Uterus (tissue), 2 donors: ENCODE results near the gene EFHD1.

Experiments
- POLR2A ChIP-seq, 2 donors: fragments of 450-650 bp; IDR thresholded peaks; one replicate each; pipeline ENCODE4 v1.6.1; 2016; ENCODE audit warnings: antibody characterized with exemption in 2 of 2, mild to moderate bottlenecking in 1 of 2, moderate library complexity in 1 of 2
- TF ChIP-seq, protein P1 (sequence below), 4 experiments: fragments of 200-600 bp in 2 of 4; fragments of 450-650 bp in 2 of 4; sonication (generic) in 2 of 4; IDR thresholded peaks; one replicate each; pipeline ENCODE4 v1.5.1; 2016 to 2019; ENCODE audit warnings: antibody characterized with exemption in 4 of 4, mild to moderate bottlenecking in 2 of 4, moderate library complexity in 1 of 4

DNA sequence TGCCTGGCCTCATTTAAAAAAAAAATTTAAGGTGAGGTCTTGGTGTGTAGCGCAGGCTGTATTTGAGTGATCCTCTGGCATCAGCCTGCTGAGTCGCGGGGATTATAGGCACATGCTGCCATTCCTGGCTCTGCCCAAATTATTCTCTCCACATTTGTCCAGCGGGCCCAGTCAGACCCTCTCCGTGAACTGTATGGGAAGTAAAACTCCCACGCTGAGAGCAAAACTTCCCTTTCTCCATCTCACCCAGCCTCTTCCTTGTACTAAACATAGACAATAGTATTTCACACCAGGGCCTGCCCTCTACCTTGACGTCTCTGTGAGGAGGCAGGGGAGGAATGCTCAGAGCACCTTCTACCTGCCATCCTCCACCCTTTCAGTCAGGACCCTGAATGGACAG lies 45.9 kb upstream of the EFHD1 start:
- TF ChIP-seq POLR2A (IDR thresholded peaks at IDR 0.05): no peak
- TF ChIP-seq, protein P1, sequence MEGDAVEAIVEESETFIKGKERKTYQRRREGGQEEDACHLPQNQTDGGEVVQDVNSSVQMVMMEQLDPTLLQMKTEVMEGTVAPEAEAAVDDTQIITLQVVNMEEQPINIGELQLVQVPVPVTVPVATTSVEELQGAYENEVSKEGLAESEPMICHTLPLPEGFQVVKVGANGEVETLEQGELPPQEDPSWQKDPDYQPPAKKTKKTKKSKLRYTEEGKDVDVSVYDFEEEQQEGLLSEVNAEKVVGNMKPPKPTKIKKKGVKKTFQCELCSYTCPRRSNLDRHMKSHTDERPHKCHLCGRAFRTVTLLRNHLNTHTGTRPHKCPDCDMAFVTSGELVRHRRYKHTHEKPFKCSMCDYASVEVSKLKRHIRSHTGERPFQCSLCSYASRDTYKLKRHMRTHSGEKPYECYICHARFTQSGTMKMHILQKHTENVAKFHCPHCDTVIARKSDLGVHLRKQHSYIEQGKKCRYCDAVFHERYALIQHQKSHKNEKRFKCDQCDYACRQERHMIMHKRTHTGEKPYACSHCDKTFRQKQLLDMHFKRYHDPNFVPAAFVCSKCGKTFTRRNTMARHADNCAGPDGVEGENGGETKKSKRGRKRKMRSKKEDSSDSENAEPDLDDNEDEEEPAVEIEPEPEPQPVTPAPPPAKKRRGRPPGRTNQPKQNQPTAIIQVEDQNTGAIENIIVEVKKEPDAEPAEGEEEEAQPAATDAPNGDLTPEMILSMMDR (IDR thresholded peaks at IDR 0.05): no peak
